GM08714 (cell line): ENCODE results near the gene DLGAP1.
"Not testable (repeated sequence)": the region's sequence is repeated elsewhere in the genome, so short reads cannot be mapped to it uniquely, and the experiment has no call there.

Experiments
- H3K4me3 ChIP-seq: fragments of 200-500 bp; sonication (Bioruptor generic); 2 replicates; pipeline ENCODE4 v1.5.1; 2014; ENCODE audit warnings: mild to moderate bottlenecking, low read length, inconsistent platforms
- ZNF274 ChIP-seq: IDR thresholded peaks from 2 replicates; pipeline ENCODE4 v1.6.1; 2012; ENCODE audit warnings: mild to moderate bottlenecking, low read depth, low read length

DLGAP1 gene

DNA sequence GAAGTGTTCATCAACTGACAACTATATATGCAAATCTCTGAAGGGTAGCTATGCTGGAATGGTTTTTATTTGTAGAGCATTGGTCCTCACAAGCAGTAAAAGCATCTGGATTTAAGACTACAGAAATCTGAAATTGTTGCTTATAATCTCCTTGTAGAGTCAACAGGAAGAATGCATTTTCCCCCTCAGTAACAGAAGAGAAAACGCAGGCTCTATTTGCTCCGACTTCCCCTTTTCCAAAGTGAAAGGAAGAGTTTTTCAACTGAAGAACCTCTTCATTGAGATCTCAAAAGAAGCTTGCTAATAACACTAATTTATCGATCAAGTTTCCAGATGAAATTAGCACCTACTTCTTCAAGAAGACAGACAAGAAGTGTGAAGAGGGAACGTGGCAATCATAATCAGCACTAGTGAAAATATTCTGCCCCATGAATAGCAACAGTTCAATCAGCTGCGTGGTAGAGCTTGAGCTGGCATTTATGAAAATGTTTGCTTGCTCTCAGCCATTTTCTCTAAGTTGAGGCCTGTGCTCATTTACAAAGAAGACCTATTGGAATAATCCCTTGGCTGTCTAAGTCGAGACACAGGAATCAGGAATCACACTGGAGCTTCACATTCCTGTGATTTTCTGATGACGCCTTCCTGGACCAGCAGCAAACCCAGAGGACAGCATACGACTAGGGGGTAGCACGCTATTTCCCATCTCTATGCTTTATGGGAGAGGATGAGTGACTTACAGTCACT is 961.4 kb downstream of the DLGAP1 start:
- TF ChIP-seq ZNF274, result no peak
- no peak overlapping the region for H3K4me3 ChIP-seq

DNA sequence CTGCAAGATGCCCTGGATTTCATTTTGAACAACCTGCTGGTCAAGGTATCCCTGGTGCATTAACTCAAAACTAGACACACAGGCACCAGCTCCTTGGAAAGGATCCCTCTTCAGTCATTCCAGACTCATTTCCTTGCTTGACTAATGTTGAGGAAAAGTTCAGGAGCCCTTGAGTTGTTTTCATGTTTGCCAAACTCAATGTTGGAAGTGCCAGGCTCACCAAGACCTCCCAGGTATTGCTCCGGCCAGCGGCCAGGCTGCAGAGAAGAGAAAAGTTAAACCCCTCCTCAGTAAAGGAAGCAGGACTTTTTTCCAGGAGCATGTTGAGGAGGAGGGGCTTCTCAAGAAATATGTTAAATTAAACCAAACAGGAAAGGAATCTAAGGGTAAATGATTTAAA is 962.4 kb downstream of the DLGAP1 start:
- no peak for TF ChIP-seq ZNF274
- H3K4me3 ChIP-seq, result no peak overlapping the region

DNA sequence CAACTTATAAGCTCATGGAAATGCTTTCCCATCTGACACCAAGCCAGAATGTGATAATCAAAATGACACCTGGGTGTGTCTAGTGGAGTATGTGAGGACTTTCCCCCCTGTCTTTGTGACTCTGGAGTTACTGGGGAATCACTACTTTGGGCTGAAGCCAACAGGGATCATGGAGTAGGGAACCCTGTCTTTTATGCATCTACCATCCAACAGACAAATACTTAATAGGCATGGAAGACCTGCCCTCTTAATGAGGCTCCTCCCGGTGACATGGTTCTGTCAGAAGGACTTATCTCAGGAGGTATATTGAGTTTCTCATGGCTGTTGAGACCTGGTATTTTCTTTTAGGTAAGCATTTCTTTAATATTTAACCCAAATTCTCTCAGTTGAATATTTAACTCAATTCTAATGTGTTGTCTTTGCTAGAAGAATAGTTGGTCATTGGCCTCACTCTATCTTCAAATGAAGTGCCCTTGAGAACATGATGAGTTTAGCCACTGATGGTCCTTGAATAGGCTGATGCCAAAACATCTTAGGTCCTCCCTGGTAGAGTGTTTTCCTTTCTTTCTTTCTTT is 963.0 kb downstream of the DLGAP1 start:
- TF ChIP-seq ZNF274, result no peak
- no peak overlapping the region for H3K4me3 ChIP-seq

DNA sequence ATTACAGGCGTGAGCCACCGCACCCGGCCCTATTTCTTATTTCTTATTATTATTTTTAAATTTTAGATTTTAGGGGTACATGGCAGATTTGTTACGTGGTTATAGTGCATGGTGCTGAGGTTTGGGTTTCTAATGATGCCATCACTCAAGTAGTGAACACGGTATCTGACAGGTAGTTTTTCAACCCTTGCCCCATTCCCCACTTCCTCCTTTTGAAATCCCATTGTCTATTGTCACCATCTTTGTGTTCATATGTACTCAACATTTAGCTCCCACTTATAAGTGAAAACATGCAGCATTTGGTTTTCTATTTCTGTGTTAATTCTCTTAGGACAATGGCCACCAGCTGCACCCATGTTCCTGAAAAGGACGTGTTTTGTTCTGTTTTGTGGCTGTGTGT is 965.6 kb downstream of the DLGAP1 start:
- TF ChIP-seq ZNF274, result no peak
- no peak overlapping the region for H3K4me3 ChIP-seq

DNA sequence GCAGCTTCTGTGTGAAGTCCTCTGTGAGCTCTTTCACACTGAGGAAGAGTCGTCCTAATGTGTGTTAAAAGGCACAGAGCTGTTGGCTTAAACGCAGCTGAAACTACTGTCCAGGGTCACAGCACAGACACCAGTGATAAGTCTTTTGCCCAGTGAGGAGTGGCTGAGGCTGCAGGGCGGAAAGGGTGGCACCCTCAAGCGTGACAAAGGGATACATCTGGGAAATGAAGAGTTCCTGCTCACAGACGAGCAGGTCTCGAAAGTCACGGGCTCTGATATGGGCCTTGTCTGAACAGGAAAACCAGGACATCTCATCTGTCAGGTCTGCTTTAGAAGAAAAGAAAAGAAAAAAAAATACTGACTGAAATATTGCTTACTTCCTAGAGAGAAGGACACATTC is 968.6 kb downstream of the DLGAP1 start:
- no peak overlapping the region for H3K4me3 ChIP-seq

DNA sequence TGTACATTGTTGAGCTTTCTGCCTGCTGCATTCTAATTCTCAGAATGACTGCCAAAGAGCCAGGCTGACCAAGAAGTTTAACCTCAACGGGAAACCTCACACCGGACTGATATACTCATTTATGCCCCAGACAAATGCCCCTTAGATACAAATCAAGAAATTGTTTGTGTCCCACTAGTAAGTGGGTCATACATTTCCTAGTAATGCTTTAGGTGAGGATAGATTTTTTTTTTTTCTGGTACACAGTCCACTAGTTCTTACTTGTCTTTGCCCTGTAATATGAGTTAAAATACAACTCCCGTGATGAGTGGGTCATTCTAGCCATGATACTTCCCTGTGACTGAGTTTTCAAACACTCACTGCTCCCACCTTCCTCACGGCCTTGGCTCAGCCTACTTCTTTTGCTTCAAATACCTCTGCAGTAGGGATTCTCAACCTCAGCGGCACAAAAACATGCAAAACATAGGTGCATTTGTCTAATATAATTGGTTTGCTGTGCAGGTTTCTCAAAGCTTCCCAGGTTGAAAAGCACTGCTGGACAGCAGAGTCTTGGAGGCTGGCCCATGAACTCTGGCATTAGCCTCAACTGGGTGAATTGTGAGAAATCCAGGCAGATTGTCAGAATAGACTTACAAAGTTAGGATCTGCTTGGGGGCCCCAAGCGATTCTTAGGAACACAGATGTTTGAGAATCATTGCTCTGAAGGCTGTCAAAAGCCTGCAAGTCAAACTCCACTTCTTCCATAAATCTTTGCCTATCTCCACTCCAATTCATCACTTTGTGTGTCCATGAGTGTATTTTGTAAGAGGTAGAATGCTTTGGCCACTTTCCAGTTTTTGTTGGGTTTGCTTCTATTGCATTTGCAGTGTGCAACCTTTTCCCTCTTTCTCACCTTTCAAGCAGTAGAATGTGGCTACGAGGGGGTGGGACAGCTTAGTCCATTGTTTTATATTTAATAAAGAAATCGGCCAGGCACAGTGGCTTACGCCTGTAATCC is 969.7 kb downstream of the DLGAP1 start:
- no peak for TF ChIP-seq ZNF274
- no peak overlapping the region for H3K4me3 ChIP-seq

More for the DNA sequence above, 968.6 kb downstream of the DLGAP1 start:
- TF ChIP-seq ZNF274, result no peak

DNA sequence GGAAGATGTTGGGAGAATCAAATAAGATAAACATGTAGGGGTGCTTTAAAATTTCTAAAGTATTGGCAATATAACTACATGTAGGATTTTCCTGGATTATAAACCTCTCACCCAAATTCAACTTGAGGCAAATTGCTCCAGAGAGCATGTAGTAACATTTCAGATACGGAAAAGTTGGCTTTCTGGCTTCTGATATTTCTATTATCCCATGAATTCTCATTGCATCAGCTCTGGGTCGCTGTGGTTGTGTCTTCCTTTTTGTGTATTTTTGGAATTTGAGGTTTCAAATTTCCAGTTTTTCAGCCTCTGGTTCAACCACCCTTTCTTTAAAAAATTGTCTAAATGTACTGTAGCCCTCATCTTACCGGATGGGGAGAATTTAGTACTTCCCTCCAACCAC is 972.8 kb downstream of the DLGAP1 start:
- no peak overlapping the region for H3K4me3 ChIP-seq
- TF ChIP-seq ZNF274, result no peak

DNA sequence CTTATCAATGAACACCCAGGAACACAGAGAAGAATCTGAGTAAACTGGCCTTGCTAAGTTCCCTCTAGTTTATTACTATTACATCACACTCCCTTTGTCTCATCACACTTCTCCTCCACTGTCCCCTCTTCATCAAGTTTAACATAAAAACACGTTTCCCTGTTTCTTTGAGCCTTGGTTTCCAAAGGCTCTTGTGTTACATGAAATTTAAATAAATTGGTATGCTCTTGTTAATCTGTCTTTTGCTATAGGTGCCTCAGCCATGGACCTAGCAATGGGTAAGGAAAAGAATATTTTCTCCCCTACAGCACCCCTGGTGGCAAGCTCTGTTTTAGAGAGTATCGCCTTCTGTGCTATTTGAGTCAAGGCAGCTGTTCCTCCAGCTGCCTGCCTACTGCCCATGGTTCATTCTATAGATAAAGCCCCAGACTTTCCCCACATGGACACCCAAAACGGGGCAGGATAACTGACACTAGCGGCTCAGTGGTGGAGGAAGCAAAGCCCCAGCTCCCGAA is 973.4 kb downstream of the DLGAP1 start:
- no peak overlapping the region for H3K4me3 ChIP-seq
- TF ChIP-seq ZNF274, result no peak

DNA sequence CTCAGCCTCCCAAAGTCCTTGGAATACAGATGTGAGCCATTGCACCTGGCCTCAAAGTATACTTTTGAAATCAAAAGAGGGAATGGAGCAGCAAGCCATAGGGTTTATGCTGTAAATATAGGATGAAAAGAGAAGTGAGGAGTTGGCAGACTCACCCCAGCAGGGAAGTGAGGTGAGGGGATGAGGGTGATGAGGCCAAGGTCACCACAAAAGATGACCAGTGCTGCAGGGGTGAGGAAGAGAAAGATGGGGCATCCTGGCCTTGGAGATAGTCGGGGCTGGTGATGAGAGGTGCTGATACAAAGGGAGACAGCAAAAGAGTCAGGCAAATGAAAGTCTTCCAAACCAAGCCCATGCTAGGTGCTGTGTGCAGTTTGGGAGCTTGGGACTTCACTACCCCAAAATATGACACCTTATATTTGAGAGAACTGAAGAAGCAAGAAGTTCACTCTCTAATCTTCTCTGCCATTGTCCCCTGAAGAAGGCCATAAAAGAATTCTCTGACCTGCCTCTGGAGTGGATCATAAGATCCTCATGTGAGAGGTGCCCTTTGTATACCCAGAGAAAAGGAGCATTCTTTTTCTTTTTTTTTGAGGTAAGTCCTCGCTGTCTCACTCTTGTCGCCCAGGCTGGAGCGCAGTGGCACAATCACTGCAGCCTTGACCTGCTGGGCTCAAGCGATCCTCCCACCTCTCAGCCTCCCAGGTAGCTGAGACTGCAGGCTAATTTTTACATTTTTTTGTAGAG is 974.1 kb downstream of the DLGAP1 start:
- TF ChIP-seq ZNF274, result no peak
- no peak overlapping the region for H3K4me3 ChIP-seq

DNA sequence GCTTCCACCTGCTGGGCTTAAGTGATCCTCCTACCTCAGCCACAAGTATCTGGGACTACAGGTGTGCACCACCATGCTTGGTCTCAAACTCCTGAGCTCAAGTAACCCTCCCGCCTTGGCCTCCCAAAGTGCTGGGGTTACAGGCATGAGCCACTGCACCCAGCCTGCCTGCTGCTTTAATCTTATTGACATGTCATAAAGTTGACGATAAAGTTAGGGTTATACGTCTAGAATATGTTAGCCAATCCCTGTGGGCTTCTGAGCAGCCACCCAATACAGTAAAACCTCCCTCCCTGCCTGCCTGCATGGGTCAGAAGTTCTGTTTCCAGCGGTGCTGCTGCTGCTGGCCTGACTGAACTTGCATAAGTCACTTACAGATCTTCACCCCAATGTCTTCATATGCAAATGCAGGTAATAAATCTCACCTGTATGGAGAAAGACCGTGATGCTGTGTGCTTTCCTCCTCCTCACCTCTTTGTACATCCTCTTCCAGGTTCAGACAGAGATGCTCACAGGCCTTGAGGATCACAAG is 975.1 kb downstream of the DLGAP1 start:
- TF ChIP-seq ZNF274, result no peak

DNA sequence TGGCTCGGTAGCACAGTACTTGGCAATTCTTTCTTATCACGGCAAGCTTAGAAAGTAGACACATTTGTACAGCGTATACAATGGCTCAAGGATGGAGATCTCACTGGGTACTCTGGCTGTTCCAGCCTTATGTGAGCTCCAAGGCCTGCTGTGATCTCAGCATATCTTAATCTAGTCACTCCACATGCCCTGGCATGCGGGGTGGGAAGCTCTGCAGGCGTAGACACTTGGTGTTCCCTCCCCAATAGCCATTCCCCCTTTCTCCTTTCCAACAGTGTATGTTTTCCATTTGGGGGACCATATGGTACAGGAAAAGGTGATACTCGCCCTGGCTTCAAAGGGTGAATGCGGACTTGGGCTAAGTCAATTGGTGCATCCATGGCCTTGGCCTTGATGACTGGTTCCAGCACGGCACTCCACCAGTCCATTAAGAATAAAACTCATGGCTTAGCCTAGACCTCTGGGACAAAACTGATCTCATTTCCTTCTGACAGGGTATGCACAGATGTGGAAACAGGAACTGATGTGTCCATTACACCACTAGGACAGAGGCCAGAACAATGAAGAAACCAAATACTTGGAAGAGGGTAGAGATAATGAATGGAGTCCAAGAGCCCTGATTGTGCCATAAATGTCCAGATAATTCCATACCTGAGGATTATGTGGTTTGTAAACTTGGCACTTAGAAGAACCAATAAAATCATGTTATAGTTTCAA is 976.7 kb downstream of the DLGAP1 start:
- TF ChIP-seq ZNF274, result no peak
- no peak overlapping the region for H3K4me3 ChIP-seq

More for the DNA sequence above, 975.1 kb downstream of the DLGAP1 start:
- no peak overlapping the region for H3K4me3 ChIP-seq

DNA sequence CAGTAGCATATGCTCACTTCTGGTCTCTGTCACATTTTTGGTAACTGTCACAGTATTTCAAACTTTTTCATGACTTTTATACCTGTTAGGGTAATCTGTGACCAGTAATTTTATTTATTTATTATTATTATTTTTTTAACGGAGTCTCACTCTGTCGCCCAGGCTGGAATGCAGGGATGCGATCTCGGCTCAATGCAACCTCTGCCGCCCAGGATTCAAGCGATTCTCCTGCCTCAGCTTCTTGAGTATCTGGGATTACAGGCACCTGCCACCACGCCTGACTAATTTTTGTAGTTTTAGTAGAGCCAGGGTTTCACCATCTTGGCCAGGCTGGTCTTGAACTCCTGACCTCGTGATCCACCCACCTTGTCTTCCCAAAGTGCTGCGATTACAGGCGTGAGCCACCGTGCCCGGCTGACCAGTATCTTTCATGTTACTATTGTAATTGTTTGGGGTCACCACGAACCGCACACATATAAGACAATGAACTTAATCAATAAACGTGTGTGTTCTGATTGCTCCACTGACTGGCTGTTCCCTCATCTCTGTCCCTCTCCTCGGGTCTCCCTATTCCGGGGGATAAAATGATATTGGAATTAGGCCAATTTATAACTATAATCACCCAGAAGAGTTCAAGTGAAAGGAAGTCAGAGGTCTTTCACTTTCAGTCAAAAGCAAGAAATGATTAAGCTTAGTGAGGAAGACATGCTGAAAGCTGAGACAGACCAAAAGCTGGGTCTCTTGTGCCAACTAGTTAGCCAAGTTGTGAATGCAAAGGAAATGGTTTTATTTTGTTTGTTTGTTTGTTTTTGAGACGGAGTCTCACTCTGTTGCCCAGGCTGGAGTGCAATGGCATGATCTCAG is 982.2 kb downstream of the DLGAP1 start:
- no peak overlapping the region for H3K4me3 ChIP-seq
- TF ChIP-seq ZNF274, result no peak

DNA sequence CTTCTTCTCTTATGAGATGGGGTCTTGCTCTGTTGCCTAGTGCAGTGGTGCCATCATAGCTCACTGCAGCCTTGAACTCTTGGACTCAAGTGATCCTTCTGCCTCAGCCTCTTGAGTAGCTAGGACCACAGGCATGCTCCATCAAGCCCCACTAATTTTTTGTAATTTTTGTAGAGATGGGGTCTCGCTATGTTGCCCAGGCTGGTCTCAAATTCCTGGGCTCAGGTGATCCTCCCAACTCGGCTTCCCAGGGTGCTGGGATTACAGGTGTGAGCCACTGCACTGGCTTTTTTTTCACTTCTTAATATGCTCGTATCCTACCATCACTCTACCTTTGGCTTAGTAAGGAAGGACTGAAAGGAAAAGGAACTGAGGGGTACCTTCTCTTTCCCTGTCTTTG is 983.0 kb downstream of the DLGAP1 start:
- not testable (repeated sequence) for H3K4me3 ChIP-seq
